ENCODE data around the gene GRIK5.

DNA sequence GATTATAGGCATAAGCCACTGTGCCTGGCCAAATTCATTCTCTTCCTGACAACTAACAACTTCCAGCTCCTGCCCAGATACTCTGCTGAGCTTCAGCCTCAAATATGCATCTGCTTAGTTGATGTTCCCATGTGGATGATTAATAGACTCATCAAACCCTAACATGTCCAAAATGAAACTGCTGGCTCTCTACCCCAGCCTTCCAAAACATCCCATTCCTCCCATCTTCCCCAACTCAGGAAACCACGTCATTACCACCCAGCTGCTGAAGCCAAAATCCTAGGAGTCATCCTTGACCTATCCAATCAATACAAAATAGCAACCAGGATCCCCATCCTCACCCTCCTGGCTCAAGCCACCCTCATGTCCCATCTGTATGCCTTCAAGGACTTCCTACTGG is 41.4 kb upstream of the GRIK5 start:
- no peak for TF ChIP-seq POLR2A (IDR thresholded peaks at IDR 0.05)
- TF ChIP-seq, protein P1, sequence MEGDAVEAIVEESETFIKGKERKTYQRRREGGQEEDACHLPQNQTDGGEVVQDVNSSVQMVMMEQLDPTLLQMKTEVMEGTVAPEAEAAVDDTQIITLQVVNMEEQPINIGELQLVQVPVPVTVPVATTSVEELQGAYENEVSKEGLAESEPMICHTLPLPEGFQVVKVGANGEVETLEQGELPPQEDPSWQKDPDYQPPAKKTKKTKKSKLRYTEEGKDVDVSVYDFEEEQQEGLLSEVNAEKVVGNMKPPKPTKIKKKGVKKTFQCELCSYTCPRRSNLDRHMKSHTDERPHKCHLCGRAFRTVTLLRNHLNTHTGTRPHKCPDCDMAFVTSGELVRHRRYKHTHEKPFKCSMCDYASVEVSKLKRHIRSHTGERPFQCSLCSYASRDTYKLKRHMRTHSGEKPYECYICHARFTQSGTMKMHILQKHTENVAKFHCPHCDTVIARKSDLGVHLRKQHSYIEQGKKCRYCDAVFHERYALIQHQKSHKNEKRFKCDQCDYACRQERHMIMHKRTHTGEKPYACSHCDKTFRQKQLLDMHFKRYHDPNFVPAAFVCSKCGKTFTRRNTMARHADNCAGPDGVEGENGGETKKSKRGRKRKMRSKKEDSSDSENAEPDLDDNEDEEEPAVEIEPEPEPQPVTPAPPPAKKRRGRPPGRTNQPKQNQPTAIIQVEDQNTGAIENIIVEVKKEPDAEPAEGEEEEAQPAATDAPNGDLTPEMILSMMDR (IDR thresholded peaks at IDR 0.05): no peak

Measured in esophagus squamous epithelium (tissue), 4 donors.